Measurements from ENCODE around the gene LYRM7. TPM values are rescaled to one million over a fixed set of nuclear protein-coding genes. Genes with fewer than 3 reads are reported as not detected.

The LYRM7 gene
- total RNA-seq, 2 experiments from 2014 or later, result 8.3 to 11.9 TPM

GRCh38 chr5:131245948-131246347 lies 75.2 kb downstream of the LYRM7 start:
- Mint-ChIP-seq H3K36me3 (ENCODE audit: low read depth) (no peaks in the 10 kb centered on the region), H3K4me1 (ENCODE audit: low read depth) (peaks cover 24% of the 10 kb centered on the region), H3K9me3 (no peaks in the 10 kb centered on the region), H3K4me3 (no peak overlapping the region), H3K27ac (no peak overlapping the region), H3K27me3 (no peaks in the 10 kb centered on the region)
- intact Hi-C loops (cut with DNase I, micrococcal nuclease), result loop anchor here in 1 of 2 experiments (5.0 kb wide), 1 partner anchor 34 kb away; no protein-coding TSS in a partner anchor
- ATAC-seq (ENCODE audit: poor library complexity) (no peak), DNase-seq (no peak)
- Histone ChIP-seq H3K4me1 (ENCODE audit: insufficient read depth, low read length) (peaks cover 11% of the 10 kb centered on the region), H3K27me3 (ENCODE audit: control insufficient read depth in 1 of 2, insufficient read depth in 2 of 2, low read length in 2 of 2) (no peaks in the 10 kb centered on the region), H3K9me3 (ENCODE audit: control insufficient read depth in 1 of 2, insufficient read depth in 1 of 2, low read length in 2 of 2) (peaks cover 8 to 12% of the 10 kb centered on the region in 2 experiments), H3K4me3 (ENCODE audit: low read length) (no peak overlapping the region), H3K36me3 (ENCODE audit: insufficient read depth, low read length) (no peaks in the 10 kb centered on the region), H3K27ac (ENCODE audit: low read depth in 1 of 2, low read length in 2 of 2) (no peak overlapping the region)
- ChIA-PET POLR2A (interaction anchor here (9.7 kb wide), 1 partner anchor 17 kb away, joined by 309 read pairs; the partner anchor contains the start of gene CDC42SE2), CTCF (no interaction called here)
- no peak for TF ChIP-seq CTCF (IDR thresholded peaks at IDR 0.05)

DNA sequence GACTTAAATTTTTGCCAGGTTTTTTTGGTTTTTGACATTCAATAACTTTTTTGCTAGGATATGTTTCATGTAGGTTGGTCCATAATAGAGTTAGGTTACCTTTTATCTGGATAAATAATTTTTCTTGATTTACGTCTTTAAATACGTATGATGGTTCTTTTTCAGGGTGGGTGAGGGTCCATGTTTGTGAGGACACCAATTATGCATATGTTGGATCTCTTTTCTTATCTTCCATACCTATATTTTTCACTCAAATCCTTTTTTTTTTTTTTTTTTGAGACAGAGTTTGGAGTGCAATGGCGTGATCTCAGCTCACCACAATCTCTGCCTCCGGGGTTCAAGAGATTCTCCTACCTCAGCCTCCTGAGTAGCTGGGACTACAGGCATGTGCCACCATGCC lies 75.8 kb downstream of the LYRM7 start:
- peaks cover 8 to 12% of the 10 kb centered on the region in 2 experiments for H3K9me3 ChIP-seq (ENCODE audit: control insufficient read depth in 1 of 2, insufficient read depth in 1 of 2, low read length in 2 of 2)
- TF ChIP-seq CTCF (IDR thresholded peaks at IDR 0.05), result no peak
- ChIA-PET CTCF (no interaction called here), POLR2A (interaction anchor here (9.7 kb wide), 1 partner anchor 16 kb away, joined by 309 read pairs; the partner anchor contains the start of gene CDC42SE2)
- Mint-ChIP-seq H3K27ac (no peak overlapping the region), H3K9me3 (no peaks in the 10 kb centered on the region), H3K4me3 (no peak overlapping the region), H3K27me3 (no peaks in the 10 kb centered on the region), H3K4me1 (ENCODE audit: low read depth) (peaks cover 27% of the 10 kb centered on the region), H3K36me3 (ENCODE audit: low read depth) (no peaks in the 10 kb centered on the region)
- intact Hi-C loops (cut with DNase I, micrococcal nuclease), result loop anchor here in 1 of 2 experiments (5.0 kb wide), 1 partner anchor 34 kb away; no protein-coding TSS in a partner anchor
- ATAC-seq (ENCODE audit: poor library complexity), result no peak
- H3K4me3 ChIP-seq (ENCODE audit: low read length), result no peak overlapping the region
- H3K27ac ChIP-seq (ENCODE audit: low read depth in 1 of 2, low read length in 2 of 2), result no peak overlapping the region
- peaks cover 13% of the 10 kb centered on the region for H3K4me1 ChIP-seq (ENCODE audit: insufficient read depth, low read length)
- no peak for DNase-seq
- H3K27me3 ChIP-seq (ENCODE audit: control insufficient read depth in 1 of 2, insufficient read depth in 2 of 2, low read length in 2 of 2), result no peaks in the 10 kb centered on the region
- no peaks in the 10 kb centered on the region for H3K36me3 ChIP-seq (ENCODE audit: insufficient read depth, low read length)

GRCh38 chr5:131250751-131251475 lies 80.2 kb downstream of the LYRM7 start:
- Mint-ChIP-seq H3K4me3 (peak overlapping the region; percentile 75), H3K36me3 (ENCODE audit: low read depth) (no peaks in the 10 kb centered on the region), H3K4me1 (ENCODE audit: low read depth) (peaks cover 54% of the 10 kb centered on the region), H3K9me3 (no peaks in the 10 kb centered on the region), H3K27me3 (no peaks in the 10 kb centered on the region), H3K27ac (peak overlapping the region; percentile 86)
- peaks cover 3 to 12% of the 10 kb centered on the region in 2 experiments for H3K9me3 ChIP-seq (ENCODE audit: control insufficient read depth in 1 of 2, insufficient read depth in 1 of 2, low read length in 2 of 2)
- peaks cover under 1% of the 10 kb centered on the region for H3K36me3 ChIP-seq (ENCODE audit: insufficient read depth, low read length)
- peaks cover 35% of the 10 kb centered on the region for H3K4me1 ChIP-seq (ENCODE audit: insufficient read depth, low read length)
- no peaks in the 10 kb centered on the region for H3K27me3 ChIP-seq (ENCODE audit: control insufficient read depth in 1 of 2, insufficient read depth in 2 of 2, low read length in 2 of 2)
- CTCF ChIA-PET, result interaction anchor here (0.9 to 5.7 kb wide), 2 partner anchors 14 to 59 kb away, joined by 3 to 48 read pairs; partner anchors contain the start of gene CDC42SE2
- intact Hi-C loops (cut with DNase I, micrococcal nuclease), result no loop called here
- H3K27ac ChIP-seq (ENCODE audit: low read depth in 1 of 2, low read length in 2 of 2), result peak overlapping the region; percentile 76 to 87
- POLR2A ChIA-PET, result interaction anchor here (0.8 to 9.7 kb wide), 9 partner anchors 12 to 131 kb away, joined by 3 to 309 read pairs (median 4); partner anchors contain the start of gene CDC42SE2
- peak overlapping the region; percentile 4 for H3K4me3 ChIP-seq (ENCODE audit: low read length)
- DNase-seq, result peak in 2 of 14 experiments; percentile 38 to 50
- TF ChIP-seq CTCF (IDR thresholded peaks at IDR 0.05), result no peak
- no peak for ATAC-seq (ENCODE audit: poor library complexity)
